Smooth muscle cell (in vitro differentiated cells): ENCODE data around the gene BAIAP3. TPM values are rescaled to one million over a fixed set of nuclear protein-coding genes. Genes with fewer than 3 reads are reported as not detected.

Experiments
- DNase-seq: peaks from one replicate; lab custom pipeline; 2025; ENCODE audit not compliant: unreplicated experiment; lab: John Stamatoyannopoulos, UW
- H2AFZ ChIP-seq: fragments of 200-600 bp; sonication (generic); 2 replicates; pipeline ENCODE4 v1.6.0; 2016; ENCODE audit warnings: antibody characterized with exemption, low read depth, mild to moderate bottlenecking
- H3F3A ChIP-seq: fragments of 200-600 bp; sonication (generic); 2 replicates; pipeline ENCODE4 v1.6.0; 2017; ENCODE audit warnings: antibody characterized with exemption, low read depth
- H3K27ac ChIP-seq: fragments of 200-600 bp; sonication (generic); 2 replicates; pipeline ENCODE4 v1.5.1; 2016; ENCODE audit warnings: low read depth, mild to moderate bottlenecking
- H3K27me3 ChIP-seq: fragments of 200-600 bp; sonication (generic); 2 replicates; pipeline ENCODE4 v1.6.1; 2016; ENCODE audit warnings: low read depth, mild to moderate bottlenecking
- H3K36me3 ChIP-seq: fragments of 200-600 bp; sonication (generic); 2 replicates; pipeline ENCODE4 v1.5.1; 2016; ENCODE audit warnings: low read depth
- H3K4me1 ChIP-seq: fragments of 200-600 bp; sonication (generic); 2 replicates; pipeline ENCODE4 v1.5.1; 2016; ENCODE audit warnings: low read depth
- H3K4me2 ChIP-seq: fragments of 200-600 bp; sonication (generic); 2 replicates; pipeline ENCODE4 v1.6.0; 2016; ENCODE audit warnings: mild to moderate bottlenecking
- H3K4me3 ChIP-seq: fragments of 200-600 bp; sonication (generic); 2 replicates; pipeline ENCODE4 v1.5.1; 2016; ENCODE audit warnings: mild to moderate bottlenecking
- H3K79me2 ChIP-seq: fragments of 200-600 bp; sonication (generic); 2 replicates; pipeline ENCODE4 v1.6.0; 2016; ENCODE audit warnings: low read depth, mild to moderate bottlenecking
- H3K9ac ChIP-seq: fragments of 200-600 bp; sonication (generic); 2 replicates; pipeline ENCODE4 v1.6.0; 2016; ENCODE audit warnings: low read depth
- H3K9me3 ChIP-seq: fragments of 200-600 bp; sonication (generic); replicated peaks from 2 replicates; pipeline ENCODE4 v1.5.1; 2016; ENCODE audit warnings: low read depth
- H4K20me1 ChIP-seq: fragments of 200-600 bp; sonication (generic); 2 replicates; pipeline ENCODE4 v1.6.0; 2016; ENCODE audit warnings: low read depth
- WGBS: methylation state at CpG from one replicate; pipeline ENCODE4 v1.1.7; 2016; ENCODE audit warnings: low lambda C conversion rate; 5-methylcytosine and 5-hydroxymethylcytosine counted together
- polyA plus RNA-seq: library from polyadenylated mRNA; unstranded; fragments of >200 nt; fragmentation: Nextera tagmentation; extraction: Ambion mirVana; gene quantifications from 2 replicates; pipeline ENCODE4 v1.2.1, GENCODE V29; 2016
- total RNA-seq: library from RNA; depleted of rRNA; stranded (reverse); fragments of >200 nt; gene quantifications from 2 replicates; pipeline ENCODE4 v1.2.3, GENCODE V29; 2014
- TF ChIP-seq, protein P1 (sequence below): fragments of 200-600 bp; sonication (generic); IDR thresholded peaks from 2 replicates; pipeline ENCODE4 v1.5.1; 2017; ENCODE audit warnings: borderline replicate concordance, mild to moderate bottlenecking, antibody characterized with exemption; ENCODE audit not compliant: insufficient read depth, poor library complexity, severe bottlenecking

The BAIAP3 gene
- total and polyA plus RNA-seq, 2 experiments from 2014 or later, result 0.31 to 0.51 TPM

DNA sequence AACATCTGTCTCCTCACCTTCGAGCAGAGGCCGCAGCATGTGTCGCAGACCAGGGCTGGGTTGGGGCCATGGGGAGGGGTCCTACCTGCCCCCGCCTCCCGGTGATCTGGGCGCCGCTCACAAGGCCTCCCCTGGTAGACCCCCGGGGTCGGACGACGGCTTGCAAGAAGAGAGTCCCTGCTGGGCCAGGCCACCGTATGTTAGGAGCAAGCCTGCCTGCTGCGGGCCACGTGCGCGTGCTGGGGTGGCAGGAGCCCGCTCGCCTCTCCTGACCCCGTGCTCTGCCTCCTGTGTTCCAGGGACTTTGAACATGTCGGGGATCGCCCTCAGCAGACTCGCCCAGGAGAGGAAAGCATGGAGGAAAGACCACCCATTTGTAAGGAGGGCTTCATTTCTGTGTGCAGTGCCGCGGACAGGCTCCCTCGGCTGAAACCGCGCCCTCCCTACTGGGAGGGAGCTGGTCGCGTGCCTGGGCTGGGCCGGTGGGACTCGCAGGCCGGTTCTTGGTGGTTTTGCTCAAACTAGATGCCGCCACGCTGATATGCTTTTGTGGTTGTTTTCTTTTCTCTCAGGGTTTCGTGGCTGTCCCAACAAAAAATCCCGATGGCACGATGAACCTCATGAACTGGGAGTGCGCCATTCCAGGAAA, 19.6 kb upstream of the BAIAP3 start:
- H3K79me2 ChIP-seq, result peaks cover 83% of the 10 kb centered on the region
- H4K20me1 ChIP-seq, result peaks cover 90% of the 10 kb centered on the region
- TF ChIP-seq, protein P1, sequence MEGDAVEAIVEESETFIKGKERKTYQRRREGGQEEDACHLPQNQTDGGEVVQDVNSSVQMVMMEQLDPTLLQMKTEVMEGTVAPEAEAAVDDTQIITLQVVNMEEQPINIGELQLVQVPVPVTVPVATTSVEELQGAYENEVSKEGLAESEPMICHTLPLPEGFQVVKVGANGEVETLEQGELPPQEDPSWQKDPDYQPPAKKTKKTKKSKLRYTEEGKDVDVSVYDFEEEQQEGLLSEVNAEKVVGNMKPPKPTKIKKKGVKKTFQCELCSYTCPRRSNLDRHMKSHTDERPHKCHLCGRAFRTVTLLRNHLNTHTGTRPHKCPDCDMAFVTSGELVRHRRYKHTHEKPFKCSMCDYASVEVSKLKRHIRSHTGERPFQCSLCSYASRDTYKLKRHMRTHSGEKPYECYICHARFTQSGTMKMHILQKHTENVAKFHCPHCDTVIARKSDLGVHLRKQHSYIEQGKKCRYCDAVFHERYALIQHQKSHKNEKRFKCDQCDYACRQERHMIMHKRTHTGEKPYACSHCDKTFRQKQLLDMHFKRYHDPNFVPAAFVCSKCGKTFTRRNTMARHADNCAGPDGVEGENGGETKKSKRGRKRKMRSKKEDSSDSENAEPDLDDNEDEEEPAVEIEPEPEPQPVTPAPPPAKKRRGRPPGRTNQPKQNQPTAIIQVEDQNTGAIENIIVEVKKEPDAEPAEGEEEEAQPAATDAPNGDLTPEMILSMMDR, result no peak
- H3K27me3 ChIP-seq, result no peaks in the 10 kb centered on the region
- no peak overlapping the region for H3K4me2 ChIP-seq
- no peak overlapping the region for H3K9ac ChIP-seq
- H3K27ac ChIP-seq, result no peak overlapping the region
- H3K4me3 ChIP-seq, result no peak overlapping the region
- 97% methylated on average over 37 of the region's 38 CpGs for WGBS
- no peaks in the 10 kb centered on the region for H3F3A ChIP-seq
- no peak for DNase-seq
- H3K36me3 ChIP-seq, result peaks cover 6% of the 10 kb centered on the region
- no peak overlapping the region for H2AFZ ChIP-seq
- peaks cover 15% of the 10 kb centered on the region for H3K4me1 ChIP-seq
- no peaks in the 10 kb centered on the region for H3K9me3 ChIP-seq

DNA sequence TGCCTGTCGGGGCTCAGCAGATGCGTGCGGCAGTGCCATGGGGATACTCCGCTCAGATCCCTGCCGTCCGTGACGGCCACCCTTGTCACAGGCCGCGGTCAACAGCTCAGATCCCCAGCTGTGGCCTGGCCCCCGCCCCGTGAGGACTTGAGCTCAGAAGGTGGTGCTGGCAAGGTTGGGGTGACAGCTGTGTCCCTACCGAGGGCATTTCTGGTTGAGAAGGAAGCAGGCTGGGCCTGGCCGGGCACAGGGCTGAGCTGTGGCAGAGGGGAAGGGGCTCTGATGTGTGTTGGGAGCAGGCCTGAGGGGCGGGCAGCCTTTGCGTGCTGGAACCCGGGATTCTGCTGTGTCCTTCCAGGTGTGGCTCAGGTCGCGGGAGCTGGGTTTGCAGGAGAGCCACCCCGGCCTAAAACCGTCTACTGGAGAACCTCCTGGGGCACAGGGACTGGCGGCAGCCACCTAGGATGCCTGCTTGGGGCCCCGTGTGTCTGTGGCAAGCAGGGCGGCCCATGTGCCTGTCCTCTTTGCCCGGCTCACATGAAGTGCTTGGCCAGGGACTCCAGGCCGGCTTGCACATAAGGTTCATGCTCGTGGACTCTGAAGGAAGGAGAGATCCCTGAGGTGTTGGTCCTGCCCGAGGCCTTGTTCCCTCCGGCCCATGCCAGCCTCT, 18.9 kb upstream of the BAIAP3 start:
- H3K9me3 ChIP-seq, result no peaks in the 10 kb centered on the region
- H4K20me1 ChIP-seq, result peaks cover 96% of the 10 kb centered on the region
- H3K9ac ChIP-seq, result no peak overlapping the region
- H3F3A ChIP-seq, result no peaks in the 10 kb centered on the region
- TF ChIP-seq, protein P1, result no peak
- H2AFZ ChIP-seq, result no peak overlapping the region
- H3K79me2 ChIP-seq, result peaks cover 84% of the 10 kb centered on the region
- no peak overlapping the region for H3K4me2 ChIP-seq
- H3K4me1 ChIP-seq, result peaks cover 15% of the 10 kb centered on the region
- 99% methylated on average over 28 of the region's 28 CpGs for whole genome bisulfite sequencing
- H3K4me3 ChIP-seq, result no peak overlapping the region
- no peak for DNase-seq
- H3K27me3 ChIP-seq, result no peaks in the 10 kb centered on the region
- peaks cover 6% of the 10 kb centered on the region for H3K36me3 ChIP-seq
- no peak overlapping the region for H3K27ac ChIP-seq

DNA sequence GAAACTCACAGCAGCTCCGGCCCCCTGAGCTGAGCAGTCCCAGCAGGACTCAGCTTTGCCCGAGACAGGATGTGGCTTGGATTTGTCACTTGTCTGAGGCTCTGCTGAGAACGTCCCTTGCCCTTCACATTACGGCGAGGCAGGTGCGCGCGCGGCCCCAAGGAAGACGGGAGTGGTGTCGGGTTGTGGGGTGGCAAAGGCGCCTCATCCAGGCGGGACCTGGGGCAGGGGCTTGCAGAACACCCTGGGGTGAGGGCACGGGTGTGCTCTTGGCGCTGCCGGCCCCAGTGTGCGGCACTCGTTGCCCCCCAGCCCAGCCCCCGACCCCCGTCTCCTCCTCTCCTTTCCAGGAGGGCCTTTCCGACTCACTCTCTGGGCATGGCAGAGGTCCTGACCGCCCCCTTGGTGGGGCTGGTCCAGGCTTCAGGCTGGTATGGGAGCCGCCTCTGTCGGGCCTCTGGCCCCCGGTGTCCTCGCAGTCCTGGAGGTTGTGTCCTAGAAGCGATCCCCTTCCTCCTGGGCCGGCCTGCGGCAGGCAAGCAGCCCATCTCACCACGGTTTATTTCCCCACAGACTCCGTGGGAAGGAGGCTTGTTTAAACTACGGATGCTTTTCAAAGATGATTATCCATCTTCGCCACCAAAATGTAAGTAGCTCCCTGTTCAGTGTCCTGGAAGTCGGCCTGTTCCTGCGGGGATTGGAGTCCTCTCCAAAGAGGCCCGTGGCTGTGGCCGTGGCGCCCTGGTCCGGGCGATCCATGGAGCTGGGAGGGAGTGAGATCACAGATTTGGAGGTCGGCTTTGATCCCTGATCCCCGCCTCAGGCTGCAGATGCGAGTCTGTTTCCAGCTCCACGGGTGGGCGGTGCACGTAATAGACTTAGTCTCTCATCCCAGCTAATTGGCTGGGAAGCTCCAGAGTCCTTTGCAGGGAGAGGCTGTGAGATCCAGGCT, 18.1 kb upstream of the BAIAP3 start:
- WGBS, result 90% methylated on average over 38 of the region's 46 CpGs
- Histone ChIP-seq H3K4me2 (no peak overlapping the region), H3F3A (no peaks in the 10 kb centered on the region), H3K4me3 (no peak overlapping the region), H3K36me3 (peaks cover 11% of the 10 kb centered on the region), H3K27me3 (no peaks in the 10 kb centered on the region), H3K4me1 (peaks cover 15% of the 10 kb centered on the region), H3K9ac (no peak overlapping the region), H3K9me3 (no peaks in the 10 kb centered on the region), H4K20me1 (peaks cover 100% of the 10 kb centered on the region), H3K27ac (no peak overlapping the region), H3K79me2 (peaks cover 85% of the 10 kb centered on the region), H2AFZ (no peak overlapping the region)
- no peak for DNase-seq
- TF ChIP-seq, protein P1, result no peak
